SK-N-SH treated with all-trans-retinoic acid at 6 μM for 48 hours (cell line): Measurements from ENCODE around the gene MOXD1.
"Not testable (repeated sequence)": the region's sequence is repeated elsewhere in the genome, so short reads cannot be mapped to it uniquely, and the experiment has no call there.

Experiments used
- ATAC-seq: fragments of 200-7000 bp; cut with Tn5 transposase; 3 replicates; pipeline ENCODE4 v1.9.1; 2020; ENCODE audit warnings: mild to moderate bottlenecking, moderate library complexity
- ARNTL ChIP-seq: fragments of 450-650 bp; formaldehyde crosslinking; IDR thresholded peaks from 2 replicates; pipeline ENCODE4 v1.5.0; 2020; ENCODE audit warnings: low read depth, mild to moderate bottlenecking, moderate library complexity, borderline replicate concordance
- BACH2 ChIP-seq: fragments of 250-450 bp; sonication (Bioruptor Pico); IDR thresholded peaks from 2 replicates; pipeline ENCODE4 v1.9.0; 2021; ENCODE audit warnings: mild to moderate bottlenecking, borderline replicate concordance
- ESRRG ChIP-seq: fragments of 250-450 bp; sonication (Bioruptor Pico); IDR thresholded peaks from 2 replicates; pipeline ENCODE4 v1.6.1; 2021; ENCODE audit warnings: mild to moderate bottlenecking
- GLIS3 ChIP-seq: fragments of 250-450 bp; sonication (Bioruptor Pico); IDR thresholded peaks from 2 replicates; pipeline ENCODE4 v1.5.0; 2020; ENCODE audit warnings: mild to moderate bottlenecking, moderate library complexity
- ISL1 ChIP-seq: fragments of 250-450 bp; sonication (Bioruptor Pico); IDR thresholded peaks from 2 replicates; pipeline ENCODE4 v2.1.2; 2022; ENCODE audit warnings: mild to moderate bottlenecking, moderate library complexity
- OSR1 ChIP-seq: fragments of 250-450 bp; sonication (Bioruptor Pico); IDR thresholded peaks from 2 replicates; pipeline ENCODE4 v1.8.0; 2022; ENCODE audit warnings: moderate library complexity, mild to moderate bottlenecking, inconsistent platforms
- PPARA ChIP-seq: fragments of 250-450 bp; sonication (Bioruptor Pico); IDR thresholded peaks from 2 replicates; pipeline ENCODE4 v1.5.0; 2020; ENCODE audit warnings: mild to moderate bottlenecking, borderline replicate concordance
- RARB ChIP-seq: fragments of 250-450 bp; sonication (Bioruptor Pico); IDR thresholded peaks from 2 replicates; pipeline ENCODE4 v1.8.0; 2021; ENCODE audit warnings: mild to moderate bottlenecking, moderate library complexity
- SNAI2 ChIP-seq: fragments of 250-450 bp; sonication (Bioruptor Pico); IDR thresholded peaks from 2 replicates; pipeline ENCODE4 v1.5.0; 2020; ENCODE audit warnings: mild to moderate bottlenecking, moderate library complexity
- TCF4 ChIP-seq: fragments of 250-450 bp; sonication (Bioruptor Pico); IDR thresholded peaks from 2 replicates; pipeline ENCODE4 v1.8.0; 2021; ENCODE audit warnings: mild to moderate bottlenecking, moderate library complexity, borderline replicate concordance
- ZC3H10 ChIP-seq: fragments of 250-450 bp; sonication (Bioruptor Pico); IDR thresholded peaks from 2 replicates; pipeline ENCODE4 v1.5.1; 2021; ENCODE audit warnings: mild to moderate bottlenecking, moderate library complexity
- ZFP3 ChIP-seq: fragments of 250-450 bp; sonication (Bioruptor Pico); IDR thresholded peaks from 2 replicates; pipeline ENCODE4 v1.5.0; 2020; ENCODE audit warnings: mild to moderate bottlenecking, moderate library complexity
- ZFP30 ChIP-seq: fragments of 450-650 bp; formaldehyde crosslinking; IDR thresholded peaks from 2 replicates; pipeline ENCODE4 v1.5.0; 2022; ENCODE audit warnings: mild to moderate bottlenecking, moderate library complexity
- ZNF565 ChIP-seq: fragments of 450-650 bp; formaldehyde crosslinking; conservative IDR thresholded peaks from 2 replicates; pipeline ENCODE4 v1.5.0; 2020; ENCODE audit warnings: low read depth, mild to moderate bottlenecking, moderate library complexity
- ZNF70 ChIP-seq: fragments of 450-650 bp; formaldehyde crosslinking; IDR thresholded peaks from 2 replicates; pipeline ENCODE4 v1.5.0; 2020; ENCODE audit warnings: mild to moderate bottlenecking, moderate library complexity
- ZNF8 ChIP-seq: fragments of 450-650 bp; formaldehyde crosslinking; IDR thresholded peaks from 2 replicates; pipeline ENCODE4 v1.5.0; 2020; ENCODE audit warnings: mild to moderate bottlenecking, moderate library complexity
- TF ChIP-seq, protein P1 (sequence below): fragments of 250-450 bp; sonication (Bioruptor Pico); IDR thresholded peaks from 2 replicates; pipeline ENCODE4 v1.8.0; 2020; ENCODE audit warnings: mild to moderate bottlenecking, moderate library complexity, borderline replicate concordance
- TF ChIP-seq, protein P2 (sequence below): fragments of 250-450 bp; sonication (Bioruptor Pico); IDR thresholded peaks from 2 replicates; pipeline ENCODE4 v1.5.0; 2020; ENCODE audit warnings: mild to moderate bottlenecking, moderate library complexity
- TF ChIP-seq, protein P3 (sequence below): fragments of 250-450 bp; sonication (Bioruptor Pico); IDR thresholded peaks from 2 replicates; pipeline ENCODE4 v1.8.0; 2021; ENCODE audit warnings: low read depth, mild to moderate bottlenecking, moderate library complexity, borderline replicate concordance
- TF ChIP-seq, protein P4 (sequence below): fragments of 250-450 bp; sonication (Bioruptor Pico); IDR thresholded peaks from 2 replicates; pipeline ENCODE4 v1.5.1; 2021; ENCODE audit warnings: mild to moderate bottlenecking, moderate library complexity

MOXD1 gene

DNA sequence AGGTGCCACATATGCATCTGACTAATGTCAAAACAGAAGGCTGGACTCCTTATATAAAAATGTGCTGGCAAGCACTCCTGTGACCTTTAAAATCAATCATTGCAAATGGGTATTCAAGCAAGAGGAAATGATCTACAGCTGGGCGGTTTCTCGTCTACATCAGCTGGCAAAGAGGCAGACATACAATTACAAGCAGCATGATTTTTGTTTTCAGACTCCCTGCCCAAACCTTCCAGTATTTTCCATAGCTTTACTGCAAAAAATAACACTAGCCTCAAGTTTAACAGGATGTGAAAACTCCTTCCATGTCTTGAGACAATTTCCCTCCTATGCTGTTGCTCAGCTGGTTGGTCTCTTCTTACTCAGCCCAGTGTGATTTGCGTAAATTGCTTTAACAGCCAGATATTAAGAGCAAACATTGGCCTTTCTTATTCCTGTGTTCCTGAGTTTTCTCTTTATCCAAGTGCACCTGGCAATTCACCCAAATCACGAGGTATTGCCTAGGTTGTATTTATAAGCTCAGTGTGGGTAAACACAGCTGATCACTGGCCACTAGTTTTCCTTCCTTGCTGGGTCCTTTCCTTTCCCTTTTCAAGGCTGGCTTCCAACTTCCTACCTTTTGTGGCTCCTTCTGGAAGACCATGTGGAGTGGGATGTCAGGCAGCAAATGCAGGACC, 130.4 kb downstream of the MOXD1 start:
- ATAC-seq = peak; percentile 65
- TF ChIP-seq ZNF70 (CRISPR knock-in tag) (no peak), GLIS3 (CRISPR knock-in tag) (no peak), TCF4 (CRISPR knock-in tag) (no peak), ISL1 (CRISPR knock-in tag) (no peak), ZC3H10 (CRISPR knock-in tag) (no peak), ZNF8 (CRISPR knock-in tag) (no peak)

DNA sequence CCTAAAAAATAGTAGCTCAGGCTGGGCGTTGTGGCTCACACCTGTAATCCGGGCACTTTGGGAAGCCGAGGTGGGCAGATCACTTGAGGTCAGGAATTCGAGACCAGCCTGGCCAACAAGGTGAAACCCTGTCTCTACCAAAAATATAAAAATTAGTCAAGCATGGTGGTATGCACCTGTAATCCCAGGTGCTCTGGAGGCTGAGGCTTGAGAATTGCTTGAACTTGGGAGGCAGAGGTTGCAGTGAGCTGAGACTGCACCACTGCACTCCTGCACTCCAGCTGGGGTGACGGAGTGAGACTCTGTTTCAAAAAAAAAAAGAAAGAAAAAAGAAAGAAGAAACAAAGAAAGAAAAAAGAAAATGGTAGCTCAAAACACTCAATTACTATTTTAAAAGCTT, 132.6 kb downstream of the MOXD1 start:
- ATAC-seq = not testable (repeated sequence)

DNA sequence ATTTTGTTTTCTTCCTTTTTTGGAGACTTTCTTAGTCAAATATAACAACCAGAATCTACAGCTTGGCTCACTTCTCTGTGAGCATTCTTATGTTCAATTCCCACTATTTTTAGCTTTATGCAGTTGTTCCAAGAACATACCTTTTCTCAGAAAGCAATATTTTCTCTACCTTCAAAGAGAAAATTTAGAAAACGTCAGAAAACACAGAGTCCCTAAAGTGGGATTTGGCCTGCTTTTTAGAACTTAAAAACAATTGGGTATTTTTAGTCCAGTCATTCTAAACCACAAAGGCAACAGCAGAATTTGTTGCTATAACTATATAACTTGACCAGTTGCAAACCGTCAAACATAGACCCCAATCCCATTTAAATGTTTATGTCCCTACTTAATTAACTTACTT, 133.1 kb downstream of the MOXD1 start:
- ATAC-seq = no peak

DNA sequence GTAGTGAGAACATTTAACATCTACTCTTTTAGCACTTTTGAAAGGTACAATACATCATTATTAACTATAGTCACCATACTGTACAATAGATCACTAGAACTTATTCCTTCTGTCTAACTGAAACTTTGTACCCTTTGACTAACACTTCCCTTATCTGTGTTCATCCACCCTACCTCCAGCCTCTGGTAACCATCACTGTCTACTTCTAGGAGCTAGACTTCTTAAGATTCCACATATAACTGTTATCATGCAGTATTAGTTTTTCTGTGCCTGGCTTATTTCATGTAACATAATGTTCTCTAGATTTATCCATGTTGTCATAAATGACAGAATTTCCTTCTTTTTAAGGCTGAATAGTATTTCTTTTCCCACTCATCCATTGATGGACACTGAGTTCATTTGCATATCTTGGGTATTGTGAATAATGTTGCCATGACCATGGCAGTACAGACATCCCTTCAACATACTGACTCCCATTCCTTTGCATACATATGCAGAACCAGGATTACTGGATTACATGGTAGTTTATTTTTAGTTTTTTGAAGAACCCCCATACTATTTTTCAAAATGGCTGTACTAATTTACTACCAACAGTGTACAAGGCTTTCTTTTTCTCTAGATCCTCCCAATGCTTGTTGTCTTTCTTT, 135.7 kb downstream of the MOXD1 start:
- ATAC-seq = no peak
- TF ChIP-seq ZNF70 (CRISPR knock-in tag) (no peak), RARB (CRISPR knock-in tag) (no peak), ZFP3 (CRISPR knock-in tag) (no peak), ZFP30 (CRISPR knock-in tag) (no peak), ESRRG (CRISPR knock-in tag) (no peak), ZNF565 (no peak), ZC3H10 (CRISPR knock-in tag) (no peak), OSR1 (CRISPR knock-in tag) (no peak)
- TF ChIP-seq, protein P1, sequence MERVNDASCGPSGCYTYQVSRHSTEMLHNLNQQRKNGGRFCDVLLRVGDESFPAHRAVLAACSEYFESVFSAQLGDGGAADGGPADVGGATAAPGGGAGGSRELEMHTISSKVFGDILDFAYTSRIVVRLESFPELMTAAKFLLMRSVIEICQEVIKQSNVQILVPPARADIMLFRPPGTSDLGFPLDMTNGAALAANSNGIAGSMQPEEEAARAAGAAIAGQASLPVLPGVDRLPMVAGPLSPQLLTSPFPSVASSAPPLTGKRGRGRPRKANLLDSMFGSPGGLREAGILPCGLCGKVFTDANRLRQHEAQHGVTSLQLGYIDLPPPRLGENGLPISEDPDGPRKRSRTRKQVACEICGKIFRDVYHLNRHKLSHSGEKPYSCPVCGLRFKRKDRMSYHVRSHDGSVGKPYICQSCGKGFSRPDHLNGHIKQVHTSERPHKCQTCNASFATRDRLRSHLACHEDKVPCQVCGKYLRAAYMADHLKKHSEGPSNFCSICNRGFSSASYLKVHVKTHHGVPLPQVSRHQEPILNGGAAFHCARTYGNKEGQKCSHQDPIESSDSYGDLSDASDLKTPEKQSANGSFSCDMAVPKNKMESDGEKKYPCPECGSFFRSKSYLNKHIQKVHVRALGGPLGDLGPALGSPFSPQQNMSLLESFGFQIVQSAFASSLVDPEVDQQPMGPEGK = no peak
- TF ChIP-seq, protein P2, sequence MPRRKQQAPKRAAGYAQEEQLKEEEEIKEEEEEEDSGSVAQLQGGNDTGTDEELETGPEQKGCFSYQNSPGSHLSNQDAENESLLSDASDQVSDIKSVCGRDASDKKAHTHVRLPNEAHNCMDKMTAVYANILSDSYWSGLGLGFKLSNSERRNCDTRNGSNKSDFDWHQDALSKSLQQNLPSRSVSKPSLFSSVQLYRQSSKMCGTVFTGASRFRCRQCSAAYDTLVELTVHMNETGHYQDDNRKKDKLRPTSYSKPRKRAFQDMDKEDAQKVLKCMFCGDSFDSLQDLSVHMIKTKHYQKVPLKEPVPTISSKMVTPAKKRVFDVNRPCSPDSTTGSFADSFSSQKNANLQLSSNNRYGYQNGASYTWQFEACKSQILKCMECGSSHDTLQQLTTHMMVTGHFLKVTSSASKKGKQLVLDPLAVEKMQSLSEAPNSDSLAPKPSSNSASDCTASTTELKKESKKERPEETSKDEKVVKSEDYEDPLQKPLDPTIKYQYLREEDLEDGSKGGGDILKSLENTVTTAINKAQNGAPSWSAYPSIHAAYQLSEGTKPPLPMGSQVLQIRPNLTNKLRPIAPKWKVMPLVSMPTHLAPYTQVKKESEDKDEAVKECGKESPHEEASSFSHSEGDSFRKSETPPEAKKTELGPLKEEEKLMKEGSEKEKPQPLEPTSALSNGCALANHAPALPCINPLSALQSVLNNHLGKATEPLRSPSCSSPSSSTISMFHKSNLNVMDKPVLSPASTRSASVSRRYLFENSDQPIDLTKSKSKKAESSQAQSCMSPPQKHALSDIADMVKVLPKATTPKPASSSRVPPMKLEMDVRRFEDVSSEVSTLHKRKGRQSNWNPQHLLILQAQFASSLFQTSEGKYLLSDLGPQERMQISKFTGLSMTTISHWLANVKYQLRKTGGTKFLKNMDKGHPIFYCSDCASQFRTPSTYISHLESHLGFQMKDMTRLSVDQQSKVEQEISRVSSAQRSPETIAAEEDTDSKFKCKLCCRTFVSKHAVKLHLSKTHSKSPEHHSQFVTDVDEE = no peak
- TF ChIP-seq, protein P3, sequence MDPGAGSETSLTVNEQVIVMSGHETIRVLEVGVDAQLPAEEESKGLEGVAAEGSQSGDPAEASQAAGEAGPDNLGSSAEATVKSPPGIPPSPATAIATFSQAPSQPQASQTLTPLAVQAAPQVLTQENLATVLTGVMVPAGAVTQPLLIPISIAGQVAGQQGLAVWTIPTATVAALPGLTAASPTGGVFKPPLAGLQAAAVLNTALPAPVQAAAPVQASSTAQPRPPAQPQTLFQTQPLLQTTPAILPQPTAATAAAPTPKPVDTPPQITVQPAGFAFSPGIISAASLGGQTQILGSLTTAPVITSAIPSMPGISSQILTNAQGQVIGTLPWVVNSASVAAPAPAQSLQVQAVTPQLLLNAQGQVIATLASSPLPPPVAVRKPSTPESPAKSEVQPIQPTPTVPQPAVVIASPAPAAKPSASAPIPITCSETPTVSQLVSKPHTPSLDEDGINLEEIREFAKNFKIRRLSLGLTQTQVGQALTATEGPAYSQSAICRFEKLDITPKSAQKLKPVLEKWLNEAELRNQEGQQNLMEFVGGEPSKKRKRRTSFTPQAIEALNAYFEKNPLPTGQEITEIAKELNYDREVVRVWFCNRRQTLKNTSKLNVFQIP (CRISPR knock-in tag) = no peak

More for the DNA sequence above, 133.1 kb downstream of the MOXD1 start:
- TF ChIP-seq ESRRG (CRISPR knock-in tag) = no peak
- TF ChIP-seq, protein P3 (CRISPR knock-in tag) = no peak
- TF ChIP-seq ZNF70 (CRISPR knock-in tag) = no peak
- TF ChIP-seq, protein P4, sequence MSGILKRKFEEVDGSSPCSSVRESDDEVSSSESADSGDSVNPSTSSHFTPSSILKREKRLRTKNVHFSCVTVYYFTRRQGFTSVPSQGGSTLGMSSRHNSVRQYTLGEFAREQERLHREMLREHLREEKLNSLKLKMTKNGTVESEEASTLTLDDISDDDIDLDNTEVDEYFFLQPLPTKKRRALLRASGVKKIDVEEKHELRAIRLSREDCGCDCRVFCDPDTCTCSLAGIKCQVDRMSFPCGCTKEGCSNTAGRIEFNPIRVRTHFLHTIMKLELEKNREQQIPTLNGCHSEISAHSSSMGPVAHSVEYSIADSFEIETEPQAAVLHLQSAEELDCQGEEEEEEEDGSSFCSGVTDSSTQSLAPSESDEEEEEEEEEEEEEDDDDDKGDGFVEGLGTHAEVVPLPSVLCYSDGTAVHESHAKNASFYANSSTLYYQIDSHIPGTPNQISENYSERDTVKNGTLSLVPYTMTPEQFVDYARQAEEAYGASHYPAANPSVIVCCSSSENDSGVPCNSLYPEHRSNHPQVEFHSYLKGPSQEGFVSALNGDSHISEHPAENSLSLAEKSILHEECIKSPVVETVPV (CRISPR knock-in tag) = no peak
- TF ChIP-seq PPARA (CRISPR knock-in tag) = no peak
- TF ChIP-seq ZNF565 = no peak
- TF ChIP-seq RARB (CRISPR knock-in tag) = no peak
- TF ChIP-seq, protein P2 = no peak
- no peak for TF ChIP-seq ARNTL
- TF ChIP-seq ZC3H10 (CRISPR knock-in tag) = no peak
- no peak for TF ChIP-seq BACH2 (CRISPR knock-in tag)
- no peak for TF ChIP-seq ISL1 (CRISPR knock-in tag)
- TF ChIP-seq SNAI2 (CRISPR knock-in tag) = no peak
- no peak for TF ChIP-seq ZFP30 (CRISPR knock-in tag)
